C4-2B (cell line): ENCODE measurements around the gene FGF2.

Experiments
- H3K27ac ChIP-seq: fragments of 450-650 bp; 2 replicates; pipeline ENCODE4 v1.5.1; 2017
- CTCF ChIP-seq: fragments of 450-650 bp; conservative IDR thresholded peaks from 2 replicates; pipeline ENCODE4 v1.5.1; 2017; ENCODE audit warnings: mild to moderate bottlenecking
- ZFX ChIP-seq: fragments of 450-650 bp; IDR thresholded peaks from 2 replicates; pipeline ENCODE4 v1.6.1; 2017

Gene FGF2

GRCh38 chr4:122898370-122899150, 71.9 kb downstream of the FGF2 start:
- H3K27ac ChIP-seq, result no peak overlapping the region
- TF ChIP-seq CTCF, result no peak
- no peak for TF ChIP-seq ZFX

- H3K27ac ChIP-seq, result no peak overlapping the region
- TF ChIP-seq CTCF (no peak), ZFX (no peak)
Observed at GRCh38 chr4:122899682-122900081, 73.1 kb downstream of the FGF2 start.

- H3K27ac ChIP-seq, result no peak overlapping the region
- TF ChIP-seq CTCF (no peak), ZFX (no peak)
Observed at GRCh38 chr4:122900314-122900713, 73.7 kb downstream of the FGF2 start.

GRCh38 chr4:122901247-122902010, 74.8 kb downstream of the FGF2 start:
- no peak overlapping the region for H3K27ac ChIP-seq
- TF ChIP-seq ZFX, result no peak
- no peak for TF ChIP-seq CTCF

GRCh38 chr4:122903766-122904288, 77.2 kb downstream of the FGF2 start:
- no peak overlapping the region for H3K27ac ChIP-seq
- no peak for TF ChIP-seq CTCF
- no peak for TF ChIP-seq ZFX

- no peak for TF ChIP-seq ZFX
- no peak for TF ChIP-seq CTCF
- H3K27ac ChIP-seq, result no peak overlapping the region
Observed at GRCh38 chr4:122906859-122907305, 80.3 kb downstream of the FGF2 start.

GRCh38 chr4:122908223-122908622, 81.6 kb downstream of the FGF2 start:
- H3K27ac ChIP-seq, result no peak overlapping the region
- TF ChIP-seq ZFX, result no peak
- TF ChIP-seq CTCF, result no peak
